A549 (cell line): ENCODE data around the gene MAGI2. TPM values are rescaled to one million over a fixed set of nuclear protein-coding genes. Genes with fewer than 3 reads are reported as not detected.

Source experiments
- ATAC-seq, 2 experiments: fragments of 200-7000 bp in 1 of 2; fragments of >200 bp in 1 of 2; cut with Nextera tagmentation in 1 of 2; cut with Tn5 transposase in 1 of 2; 3 replicates each; pipeline versions ENCODE4 v1.8.0 to v1.9.1; 2018 to 2020; ENCODE audit warnings: mild to moderate bottlenecking in 1 of 2, moderate library complexity in 1 of 2
- CTCF ChIA-PET: fragments of 300-600 bp; sonication (Branson Sonifier 250); formaldehyde crosslinking; extraction: SDS; loops from one replicate; lab custom pipeline; 2021; ENCODE audit warnings: antibody characterized with exemption, inconsistent platforms; lab: Yijun Ruan, JAX
- POLR2A ChIA-PET: fragments of 350-600 bp; formaldehyde crosslinking; extraction: SDS; loops from one replicate; lab custom pipeline; 2021; ENCODE audit warnings: antibody characterized with exemption, inconsistent platforms; lab: Yijun Ruan, JAX
- DNase-seq, 2 experiments: peaks; one replicate each; pipeline versions ENCODE4 v3.0.0 to v3.0.0-alpha.2; 2011 to 2016; ENCODE audit warnings: low read depth in 1 of 2, low spot score in 1 of 2
- FAIRE-seq: peaks from 2 replicates; lab custom pipeline; 2011; peaks lifted over from hg19 to GRCh38; lab: Jason Lieb, UNC
- H3K27ac ChIP-seq, 2 experiments: fragments of >200 bp; sonication (Bioruptor Twin); formaldehyde crosslinking; 3 replicates each; pipeline ENCODE4 v1.5.1; 2016 to 2017
- H3K4me1 ChIP-seq: fragments of >200 bp; sonication (Bioruptor Twin); formaldehyde crosslinking; 3 replicates; pipeline ENCODE4 v1.6.1; 2016
- H3K4me2 ChIP-seq: fragments of >200 bp; sonication (Bioruptor Twin); formaldehyde crosslinking; 3 replicates; pipeline ENCODE4 v1.6.1; 2016
- H3K4me3 ChIP-seq: fragments of >200 bp; sonication (Bioruptor Twin); formaldehyde crosslinking; 3 replicates; pipeline ENCODE4 v1.5.1; 2016
- H3K9me3 ChIP-seq: fragments of >200 bp; sonication (Bioruptor Twin); formaldehyde crosslinking; 3 replicates; pipeline ENCODE4 v1.6.1; 2016
- CBX2 ChIP-seq: fragments of 200-600 bp; sonication (generic); IDR thresholded peaks from 2 replicates; pipeline ENCODE4 v1.6.1; 2016; ENCODE audit warnings: low read depth, mild to moderate bottlenecking, borderline replicate concordance
- CBX8 ChIP-seq: fragments of 200-600 bp; sonication (generic); IDR thresholded peaks from 2 replicates; pipeline ENCODE4 v1.6.1; 2016
- CHD2 ChIP-seq: fragments of 150-350 bp; IDR thresholded peaks from 2 replicates; pipeline ENCODE4 v1.6.1; 2014; ENCODE audit warnings: low read length; ENCODE audit not compliant: partially characterized antibody
- EHF ChIP-seq: fragments of 250-450 bp; sonication (Bioruptor Pico); IDR thresholded peaks from 2 replicates; pipeline ENCODE4 v1.5.0; 2020; ENCODE audit warnings: mild to moderate bottlenecking
- EP300 ChIP-seq, 2 experiments: fragments of >200 bp; sonication (Bioruptor Twin); formaldehyde crosslinking; IDR thresholded peaks; 2 replicates in 1 of 2; 3 replicates in 1 of 2; pipeline ENCODE4 v1.6.1; 2016 to 2017
- FOSB ChIP-seq: fragments of 250-450 bp; sonication (Bioruptor Pico); IDR thresholded peaks from 2 replicates; pipeline ENCODE4 v1.5.0; 2020; ENCODE audit warnings: mild to moderate bottlenecking, moderate library complexity
- FOSL2 ChIP-seq, 2 experiments: fragments of 450-650 bp in 1 of 2; fragments of >200 bp in 1 of 2; sonication (Bioruptor Twin) in 1 of 2; formaldehyde crosslinking; IDR thresholded peaks; 2 replicates each; pipeline versions ENCODE4 v1.5.0 to v1.6.1; 2016 to 2020; ENCODE audit warnings: mild to moderate bottlenecking in 1 of 2, moderate library complexity in 1 of 2
- HOXA7 ChIP-seq: fragments of 250-450 bp; sonication (Bioruptor Pico); IDR thresholded peaks from 2 replicates; pipeline ENCODE4 v1.5.0; 2020; ENCODE audit warnings: mild to moderate bottlenecking, moderate library complexity
- HOXB13 ChIP-seq: fragments of 250-450 bp; sonication (Bioruptor Pico); IDR thresholded peaks from 2 replicates; pipeline ENCODE4 v1.5.0; 2020; ENCODE audit warnings: low read depth, mild to moderate bottlenecking, moderate library complexity
- HOXB5 ChIP-seq: fragments of 250-450 bp; sonication (Bioruptor Pico); IDR thresholded peaks from 2 replicates; pipeline ENCODE4 v1.5.0; 2020; ENCODE audit warnings: mild to moderate bottlenecking, moderate library complexity
- JUNB ChIP-seq: fragments of >200 bp; sonication (Bioruptor Twin); formaldehyde crosslinking; IDR thresholded peaks from 2 replicates; pipeline ENCODE4 v1.6.1; 2016
- NFE2L2 ChIP-seq: fragments of 150-350 bp; conservative IDR thresholded peaks from 2 replicates; pipeline ENCODE4 v1.6.1; 2014; ENCODE audit warnings: low read length
- NR3C1 ChIP-seq: fragments of >200 bp; sonication (Bioruptor Twin); formaldehyde crosslinking; IDR thresholded peaks from 3 replicates; pipeline ENCODE4 v1.6.1; 2017
- POLR2A ChIP-seq: IDR thresholded peaks from 2 replicates; pipeline ENCODE4 v1.6.1; 2012; ENCODE audit warnings: mild to moderate bottlenecking, low read length
- RAD21 ChIP-seq, 2 experiments: fragments of >200 bp in 1 of 2; sonication (Bioruptor Twin) in 1 of 2; formaldehyde crosslinking in 1 of 2; IDR thresholded peaks in 1 of 2; conservative IDR thresholded peaks in 1 of 2; 2 replicates in 1 of 2; 3 replicates in 1 of 2; pipeline ENCODE4 v1.6.1; 2012 to 2018; ENCODE audit warnings: inconsistent platforms in 1 of 2
- RARB ChIP-seq: fragments of 250-450 bp; sonication (Bioruptor Pico); IDR thresholded peaks from 2 replicates; pipeline ENCODE4 v1.8.0; 2021; ENCODE audit warnings: mild to moderate bottlenecking, moderate library complexity
- RNF2 ChIP-seq: fragments of 200-600 bp; sonication (generic); IDR thresholded peaks from 2 replicates; pipeline ENCODE4 v1.6.1; 2016; ENCODE audit warnings: low read depth, mild to moderate bottlenecking, antibody characterized with exemption, moderate library complexity, borderline replicate concordance
- TP53 ChIP-seq: fragments of 250-450 bp; sonication (Bioruptor Pico); IDR thresholded peaks from 2 replicates; pipeline ENCODE4 v1.5.0; 2021; ENCODE audit warnings: mild to moderate bottlenecking, moderate library complexity
- ZFP36 ChIP-seq: fragments of 450-650 bp; IDR thresholded peaks from 2 replicates; pipeline ENCODE4 v1.6.1; 2014; ENCODE audit warnings: borderline replicate concordance; ENCODE audit not compliant: partially characterized antibody
- WGBS: methylation state at CpG from one replicate; pipeline ENCODE4 v1.1.6; 2017; ENCODE audit errors: missing lambda C conversion rate; 5-methylcytosine and 5-hydroxymethylcytosine counted together
- polyA plus RNA-seq, 4 experiments: library from polyadenylated mRNA; depleted of rRNA in 3 of 4; stranded (reverse); fragments of >200 nt; fragmentation: RNase III in 1 of 4; extraction: RNeasy Plus Mini Kit Qiagen cat#74134 plus additional on column Dnase treatment in 1 of 4; gene quantifications; 2 replicates in 3 of 4; 3 replicates in 1 of 4; pipeline ENCODE4 v1.2.3, GENCODE V29; 2011 to 2017
- TF ChIP-seq, protein P1 (sequence below): IDR thresholded peaks from 2 replicates; pipeline ENCODE4 v1.6.1; 2012
- TF ChIP-seq, protein P2 (sequence below): fragments of 200-600 bp; sonication (generic); IDR thresholded peaks from 2 replicates; pipeline ENCODE4 v1.6.1; 2016; ENCODE audit warnings: antibody characterized with exemption, mild to moderate bottlenecking, moderate library complexity

Gene MAGI2
- polyA plus RNA-seq, 2 of the 4 experiments (the other 2 are of a cell fraction), result 0.48 to 0.81 TPM

- DNase-seq, result no peak
- Histone ChIP-seq H3K9me3 (no peaks in the 10 kb centered on the region), H3K4me1 (no peaks in the 10 kb centered on the region), H3K27ac (no peak overlapping the region), H3K4me3 (no peak overlapping the region), H3K4me2 (no peak overlapping the region)
- ChIA-PET POLR2A (no interaction called here), CTCF (interaction anchor here (1.7 kb wide), 1 partner anchor 660 kb away, joined by 3 read pairs; no protein-coding TSS in a partner anchor)
- WGBS, result 5% methylated on average over 2 of the region's 2 CpGs
- FAIRE-seq, result no peak
- no peak for ATAC-seq
- TF ChIP-seq HOXB13 (no peak), CHD2 (no peak), RAD21 (conservative IDR thresholded peaks at IDR 0.05 in 1 of 2, IDR thresholded peaks at IDR 0.05 in 1 of 2) (no peak), RARB (CRISPR knock-in tag) (no peak), EHF (CRISPR knock-in tag) (no peak), TP53 (no peak)
These were observed 937.0 kb downstream of the MAGI2 start for GRCh38 chr7:78516450-78516849.

DNA sequence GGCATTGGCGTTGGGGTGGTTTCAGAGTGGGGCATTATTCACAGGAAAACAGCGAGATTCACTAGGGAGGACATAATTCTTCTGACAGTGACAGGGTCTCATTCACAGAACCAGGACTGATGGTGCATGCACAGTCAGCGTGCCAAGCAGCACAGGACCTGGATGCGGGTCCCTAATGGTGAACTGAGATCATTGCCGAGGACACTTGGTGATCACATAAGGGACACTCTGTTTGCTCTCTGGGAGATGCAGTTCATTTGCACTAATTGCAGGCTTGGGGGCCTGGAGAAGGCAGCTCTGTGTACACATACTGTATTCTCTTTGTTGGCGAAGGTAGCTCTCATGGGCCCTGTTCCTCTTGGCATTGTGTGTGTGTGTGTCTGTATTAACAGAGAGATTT, 938.8 kb downstream of the MAGI2 start:
- Histone ChIP-seq H3K4me3 (no peak overlapping the region), H3K4me1 (no peaks in the 10 kb centered on the region), H3K27ac (no peak overlapping the region), H3K9me3 (no peaks in the 10 kb centered on the region), H3K4me2 (no peak overlapping the region)
- ATAC-seq (no peak), FAIRE-seq (no peak), DNase-seq (no peak)
- WGBS, result 40% methylated on average over 6 of the region's 6 CpGs
- ChIA-PET CTCF (no interaction called here), POLR2A (no interaction called here)
- TF ChIP-seq FOSB (no peak), FOSL2 (IDR thresholded peaks at IDR 0.05) (no peak), FOSL2 (CRISPR knock-in tag; IDR thresholded peaks at IDR 0.05) (no peak), NFE2L2 (no peak), JUNB (no peak), CHD2 (no peak), EP300 (IDR thresholded peaks at IDR 0.05) (no peak), NR3C1 (no peak), CBX8 (no peak), ZFP36 (no peak), POLR2A (no peak), HOXA7 (CRISPR knock-in tag) (no peak), CBX2 (no peak), HOXB13 (no peak), RNF2 (no peak), RAD21 (conservative IDR thresholded peaks at IDR 0.05 in 1 of 2, IDR thresholded peaks at IDR 0.05 in 1 of 2) (no peak), HOXB5 (CRISPR knock-in tag) (no peak), TP53 (no peak)
- TF ChIP-seq, protein P1, sequence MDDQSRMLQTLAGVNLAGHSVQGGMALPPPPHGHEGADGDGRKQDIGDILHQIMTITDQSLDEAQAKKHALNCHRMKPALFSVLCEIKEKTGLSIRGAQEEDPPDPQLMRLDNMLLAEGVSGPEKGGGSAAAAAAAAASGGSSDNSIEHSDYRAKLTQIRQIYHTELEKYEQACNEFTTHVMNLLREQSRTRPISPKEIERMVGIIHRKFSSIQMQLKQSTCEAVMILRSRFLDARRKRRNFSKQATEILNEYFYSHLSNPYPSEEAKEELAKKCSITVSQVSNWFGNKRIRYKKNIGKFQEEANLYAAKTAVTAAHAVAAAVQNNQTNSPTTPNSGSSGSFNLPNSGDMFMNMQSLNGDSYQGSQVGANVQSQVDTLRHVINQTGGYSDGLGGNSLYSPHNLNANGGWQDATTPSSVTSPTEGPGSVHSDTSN, result no peak
- TF ChIP-seq, protein P2, sequence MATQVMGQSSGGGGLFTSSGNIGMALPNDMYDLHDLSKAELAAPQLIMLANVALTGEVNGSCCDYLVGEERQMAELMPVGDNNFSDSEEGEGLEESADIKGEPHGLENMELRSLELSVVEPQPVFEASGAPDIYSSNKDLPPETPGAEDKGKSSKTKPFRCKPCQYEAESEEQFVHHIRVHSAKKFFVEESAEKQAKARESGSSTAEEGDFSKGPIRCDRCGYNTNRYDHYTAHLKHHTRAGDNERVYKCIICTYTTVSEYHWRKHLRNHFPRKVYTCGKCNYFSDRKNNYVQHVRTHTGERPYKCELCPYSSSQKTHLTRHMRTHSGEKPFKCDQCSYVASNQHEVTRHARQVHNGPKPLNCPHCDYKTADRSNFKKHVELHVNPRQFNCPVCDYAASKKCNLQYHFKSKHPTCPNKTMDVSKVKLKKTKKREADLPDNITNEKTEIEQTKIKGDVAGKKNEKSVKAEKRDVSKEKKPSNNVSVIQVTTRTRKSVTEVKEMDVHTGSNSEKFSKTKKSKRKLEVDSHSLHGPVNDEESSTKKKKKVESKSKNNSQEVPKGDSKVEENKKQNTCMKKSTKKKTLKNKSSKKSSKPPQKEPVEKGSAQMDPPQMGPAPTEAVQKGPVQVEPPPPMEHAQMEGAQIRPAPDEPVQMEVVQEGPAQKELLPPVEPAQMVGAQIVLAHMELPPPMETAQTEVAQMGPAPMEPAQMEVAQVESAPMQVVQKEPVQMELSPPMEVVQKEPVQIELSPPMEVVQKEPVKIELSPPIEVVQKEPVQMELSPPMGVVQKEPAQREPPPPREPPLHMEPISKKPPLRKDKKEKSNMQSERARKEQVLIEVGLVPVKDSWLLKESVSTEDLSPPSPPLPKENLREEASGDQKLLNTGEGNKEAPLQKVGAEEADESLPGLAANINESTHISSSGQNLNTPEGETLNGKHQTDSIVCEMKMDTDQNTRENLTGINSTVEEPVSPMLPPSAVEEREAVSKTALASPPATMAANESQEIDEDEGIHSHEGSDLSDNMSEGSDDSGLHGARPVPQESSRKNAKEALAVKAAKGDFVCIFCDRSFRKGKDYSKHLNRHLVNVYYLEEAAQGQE, result no peak
